Right lobe of liver (tissue), 6 donors: ENCODE results near the gene CTSG. TPM values are rescaled to one million over a fixed set of nuclear protein-coding genes. Genes with fewer than 3 reads are reported as not detected.
"Not testable (repeated sequence)": the region's sequence is repeated elsewhere in the genome, so short reads cannot be mapped to it uniquely, and the experiment has no call there.

Experiments used
- ATAC-seq, 4 donors: fragments of 200-7000 bp; cut with Tn5 transposase; one replicate each; pipeline ENCODE4 v1.9.1; 2020; ENCODE audit warnings: mild to moderate bottlenecking in 4 of 4, moderate library complexity in 4 of 4
- DNase-seq, 3 donors: peaks; one replicate each; pipeline ENCODE4 v3.0.0-alpha.2; 2020
- H3K27ac ChIP-seq, 3 donors: fragments of 200-600 bp; one replicate each; pipeline ENCODE4 v1.8.0; 2022
- H3K27me3 ChIP-seq, 2 donors: fragments of 200-600 bp; one replicate each; pipeline ENCODE4 v1.8.0; 2022
- H3K36me3 ChIP-seq, 4 donors: fragments of 200-600 bp; sonication (generic) in 1 of 4; one replicate each; pipeline versions ENCODE4 v1.5.1 to v1.8.0; 2017 to 2022; ENCODE audit warnings: control low read depth in 1 of 4
- H3K4me1 ChIP-seq, 4 donors: fragments of 200-600 bp; sonication (generic) in 1 of 4; one replicate each; pipeline versions ENCODE4 v1.5.1 to v1.8.0; 2017 to 2022; ENCODE audit warnings: control low read depth in 1 of 4
- H3K4me3 ChIP-seq, 3 donors: fragments of 200-600 bp; one replicate each; pipeline ENCODE4 v1.8.0; 2022
- H3K9me3 ChIP-seq, 4 donors: fragments of 200-600 bp; sonication (generic) in 1 of 4; one replicate each; pipeline versions ENCODE4 v1.5.1 to v1.8.0; 2017 to 2022; ENCODE audit warnings: control low read depth in 1 of 4
- POLR2A ChIP-seq: fragments of 450-650 bp; IDR thresholded peaks from one replicate; pipeline ENCODE4 v1.6.1; 2017; ENCODE audit warnings: antibody characterized with exemption, mild to moderate bottlenecking
- WGBS: methylation state at CpG from one replicate; pipeline ENCODE4 v1.1.6; 2018; ENCODE audit warnings: low coverage, low lambda C conversion rate; ENCODE audit not compliant: insufficient coverage; ENCODE audit errors: missing lambda C conversion rate; 5-methylcytosine and 5-hydroxymethylcytosine counted together
- intact Hi-C, 2 donors: fragments of 100-400 bp; cut with DNase I; formaldehyde crosslinking; loops; one replicate each; pipeline versions ENCODE4 v1.11.2 to v1.14.1; 2022
- total RNA-seq, 6 experiments: library from RNA; depleted of rRNA in 2 of 6; stranded (reverse); fragments of >200 nt in 2 of 6; fragmentation: NEBNext Ultra II Directional in 3 of 6; extraction: Animal tissue kit (Norgen Biotek cat#: 25700) in 3 of 6; gene quantifications; one replicate each; pipeline versions ENCODE4 v1.1.0 to v1.2.4, GENCODE V29; 2016 to 2023
- TF ChIP-seq, protein P1 (sequence below), 4 donors: fragments of 200-600 bp in 3 of 4; fragments of 450-650 bp in 1 of 4; IDR thresholded peaks; one replicate each; pipeline versions ENCODE4 v1.5.1 to v1.8.0; 2016 to 2022; ENCODE audit warnings: antibody characterized with exemption in 4 of 4, mild to moderate bottlenecking in 2 of 4
- donor health status: DM: no; HTN: yes; CAD: no.
- donor health status: DM: no; HTN: no; CAD: no.
- donor health status: DM: no; HTN: no; CAD: no.
- donor health status: DM: no; HTN: yes; CAD: no.
- donor health status: DM: no; HTN: yes; CAD: no.

Gene CTSG
- total RNA-seq, 6 experiments from 2014 or later: 1.8 to 2.5 TPM; not detected in 4

DNA sequence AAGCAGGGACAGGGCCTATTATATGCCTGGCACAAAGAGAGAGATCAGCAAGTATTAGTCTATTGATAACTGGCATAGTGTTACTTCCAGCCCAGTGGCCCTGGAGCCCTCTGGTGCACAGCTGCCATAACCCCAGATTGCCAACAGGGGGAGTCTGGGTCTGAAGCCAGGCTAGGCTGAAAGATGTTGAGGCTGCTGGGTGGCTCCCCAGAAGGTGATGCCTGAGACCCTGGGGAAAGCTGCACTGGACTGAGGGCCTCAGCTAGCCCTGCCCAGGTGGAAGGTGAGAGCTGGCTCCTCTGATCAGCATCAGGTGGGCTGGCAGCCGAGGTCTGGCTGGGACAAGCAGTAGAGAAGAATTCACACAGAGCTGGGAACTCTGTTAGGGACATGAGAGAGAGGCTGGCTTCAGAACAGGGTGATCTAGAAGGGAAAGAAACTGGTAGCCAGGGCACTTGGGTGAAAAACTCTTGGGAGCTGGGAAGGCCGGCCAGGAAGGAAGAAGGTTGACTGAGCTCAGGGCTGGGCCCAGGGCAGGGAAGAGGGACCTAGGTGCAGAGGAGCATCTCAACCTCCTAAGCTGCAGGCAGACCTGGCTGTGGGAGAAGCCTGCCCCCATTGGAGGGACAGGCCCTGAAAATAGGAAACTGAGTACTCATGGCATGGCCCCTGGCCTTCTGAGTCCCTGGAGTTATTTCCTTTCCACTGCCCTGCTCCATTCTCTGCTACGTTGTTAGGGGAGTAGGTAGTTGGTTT is 29.6 kb upstream of the CTSG start:
- Histone ChIP-seq H3K4me3 (no peak overlapping the region), H3K27ac (no peak overlapping the region), H3K27me3 (no peaks in the 10 kb centered on the region), H3K9me3 (no peaks in the 10 kb centered on the region), H3K4me1 (no peaks in the 10 kb centered on the region), H3K36me3 (no peaks in the 10 kb centered on the region)
- 63% methylated on average over 1 of the region's 3 CpGs for WGBS
- TF ChIP-seq, protein P1, sequence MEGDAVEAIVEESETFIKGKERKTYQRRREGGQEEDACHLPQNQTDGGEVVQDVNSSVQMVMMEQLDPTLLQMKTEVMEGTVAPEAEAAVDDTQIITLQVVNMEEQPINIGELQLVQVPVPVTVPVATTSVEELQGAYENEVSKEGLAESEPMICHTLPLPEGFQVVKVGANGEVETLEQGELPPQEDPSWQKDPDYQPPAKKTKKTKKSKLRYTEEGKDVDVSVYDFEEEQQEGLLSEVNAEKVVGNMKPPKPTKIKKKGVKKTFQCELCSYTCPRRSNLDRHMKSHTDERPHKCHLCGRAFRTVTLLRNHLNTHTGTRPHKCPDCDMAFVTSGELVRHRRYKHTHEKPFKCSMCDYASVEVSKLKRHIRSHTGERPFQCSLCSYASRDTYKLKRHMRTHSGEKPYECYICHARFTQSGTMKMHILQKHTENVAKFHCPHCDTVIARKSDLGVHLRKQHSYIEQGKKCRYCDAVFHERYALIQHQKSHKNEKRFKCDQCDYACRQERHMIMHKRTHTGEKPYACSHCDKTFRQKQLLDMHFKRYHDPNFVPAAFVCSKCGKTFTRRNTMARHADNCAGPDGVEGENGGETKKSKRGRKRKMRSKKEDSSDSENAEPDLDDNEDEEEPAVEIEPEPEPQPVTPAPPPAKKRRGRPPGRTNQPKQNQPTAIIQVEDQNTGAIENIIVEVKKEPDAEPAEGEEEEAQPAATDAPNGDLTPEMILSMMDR (IDR thresholded peaks at IDR 0.05): peak; percentile 43 to 53 (median 44)
- TF ChIP-seq POLR2A: no peak
- peak in 2 of 3 donors; percentile 33 to 53 for DNase-seq
- peak; percentile 56 to 69 (median 62) for ATAC-seq
- intact Hi-C loops: no loop called here

DNA sequence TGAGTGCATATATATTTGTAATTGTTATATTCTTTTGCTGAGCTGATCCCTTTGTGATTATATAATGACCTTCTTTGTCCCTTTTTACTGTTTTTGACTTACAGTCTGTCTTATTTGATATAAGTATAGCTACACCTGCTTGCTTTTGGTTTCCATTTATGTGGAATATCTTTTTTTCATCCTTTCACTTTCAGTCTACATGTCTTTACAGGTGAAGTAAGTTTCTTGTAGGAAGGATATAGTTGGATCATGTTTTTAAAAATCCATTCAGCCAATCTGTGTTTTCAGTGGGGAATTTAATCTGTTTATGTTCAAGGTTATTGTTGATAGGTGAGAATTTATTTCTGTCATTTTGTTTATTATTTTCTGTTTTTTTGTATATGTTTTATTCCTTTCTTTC is 21.4 kb upstream of the CTSG start:
- H3K36me3 ChIP-seq: no peaks in the 10 kb centered on the region
- ATAC-seq: no peak
- H3K4me1 ChIP-seq: no peaks in the 10 kb centered on the region
- no peak overlapping the region for H3K27ac ChIP-seq
- no peaks in the 10 kb centered on the region for H3K9me3 ChIP-seq
- TF ChIP-seq, protein P1 (IDR thresholded peaks at IDR 0.05): no peak
- no peak for TF ChIP-seq POLR2A
- DNase-seq: no peak
- intact Hi-C loops: no loop called here
- no peak overlapping the region for H3K4me3 ChIP-seq
- no peaks in the 10 kb centered on the region for H3K27me3 ChIP-seq

DNA sequence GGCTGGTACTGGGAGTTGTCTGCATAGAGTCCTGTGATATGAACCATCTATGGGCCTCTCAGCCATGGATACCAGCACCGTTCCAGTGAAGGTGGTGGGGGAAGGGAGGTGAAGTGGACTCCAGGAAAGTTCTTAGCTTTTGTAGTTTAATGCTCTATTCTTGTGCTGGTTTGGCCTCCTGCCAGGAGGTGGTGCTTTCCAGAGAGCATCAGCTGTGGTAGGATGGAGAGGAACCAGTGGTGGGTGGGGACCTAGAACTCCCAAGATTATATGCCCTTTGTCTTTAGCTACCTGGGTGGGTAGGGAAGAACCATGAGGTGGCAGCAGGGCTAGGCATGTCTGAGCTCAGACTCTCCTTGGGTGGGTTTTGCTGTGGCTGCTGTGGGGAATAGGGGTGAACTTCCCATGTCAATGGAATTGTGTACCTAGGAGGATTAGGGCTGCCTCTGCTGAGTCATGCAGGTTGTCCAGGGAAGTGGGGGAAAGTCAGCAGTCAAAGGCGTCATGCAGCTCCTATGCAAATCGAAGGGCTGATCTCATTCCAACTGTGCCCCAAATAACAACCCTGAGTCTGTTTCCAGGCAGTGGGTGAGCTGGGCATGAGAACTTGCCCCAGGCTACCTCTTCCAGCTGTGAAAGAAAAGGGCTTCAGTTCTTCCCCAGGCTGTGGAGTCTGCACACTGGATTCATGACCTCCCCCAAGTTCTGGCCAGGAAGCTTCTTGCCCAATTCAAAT is 19.2 kb upstream of the CTSG start:
- WGBS: 20% methylated on average over 1 of the region's 3 CpGs
- H3K27ac ChIP-seq: no peak overlapping the region
- H3K4me1 ChIP-seq: no peaks in the 10 kb centered on the region
- H3K36me3 ChIP-seq: no peaks in the 10 kb centered on the region
- no peaks in the 10 kb centered on the region for H3K27me3 ChIP-seq
- no peak for ATAC-seq
- no peaks in the 10 kb centered on the region for H3K9me3 ChIP-seq
- TF ChIP-seq, protein P1 (IDR thresholded peaks at IDR 0.05): no peak
- TF ChIP-seq POLR2A: no peak
- intact Hi-C loops: no loop called here
- DNase-seq: no peak
- no peak overlapping the region for H3K4me3 ChIP-seq

DNA sequence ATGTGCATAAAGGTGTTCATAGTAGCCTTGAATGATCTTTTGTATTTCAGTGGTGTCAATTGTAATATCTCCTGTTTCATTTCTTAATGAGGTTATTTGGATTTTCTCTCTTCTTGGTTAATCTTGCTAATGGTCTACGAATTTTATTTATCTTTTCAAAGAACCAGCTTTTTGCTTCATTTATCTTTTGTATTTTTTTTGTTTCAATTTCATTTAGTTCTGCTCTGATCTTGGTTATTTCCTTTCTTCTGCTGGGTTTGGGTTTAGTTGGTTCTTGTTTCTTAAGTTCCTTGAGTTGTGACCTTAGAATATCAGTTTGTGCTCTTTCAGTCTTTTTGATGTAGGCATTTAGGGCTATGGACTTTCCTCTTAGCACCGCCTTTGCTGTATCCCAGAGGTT is 15.0 kb upstream of the CTSG start:
- DNase-seq, H3K9me3 ChIP-seq, H3K36me3 ChIP-seq, H3K4me3 ChIP-seq, H3K27me3 ChIP-seq, H3K4me1 ChIP-seq, intact Hi-C loops, H3K27ac ChIP-seq, ATAC-seq: not testable (repeated sequence)
- 56% methylated on average over 2 of the region's 2 CpGs for whole genome bisulfite sequencing

GRCh38 chr14:24584402-24584801 is 8.4 kb upstream of the CTSG start:
- H3K27me3 ChIP-seq, H3K27ac ChIP-seq, H3K4me3 ChIP-seq, H3K4me1 ChIP-seq, intact Hi-C loops, DNase-seq, H3K9me3 ChIP-seq, H3K36me3 ChIP-seq, ATAC-seq: not testable (repeated sequence)
- 94% methylated on average over 2 of the region's 3 CpGs for WGBS
